ENCODE results near the gene FNIP1. TPM values are rescaled to one million over a fixed set of nuclear protein-coding genes. Genes with fewer than 3 reads are reported as not detected.

The FNIP1 gene
- total and polyA plus RNA-seq, 2 of the 8 experiments (the other 6 are each of a cell fraction or from before 2014, with no cell fraction given): 3.5 to 17.3 TPM

DNA sequence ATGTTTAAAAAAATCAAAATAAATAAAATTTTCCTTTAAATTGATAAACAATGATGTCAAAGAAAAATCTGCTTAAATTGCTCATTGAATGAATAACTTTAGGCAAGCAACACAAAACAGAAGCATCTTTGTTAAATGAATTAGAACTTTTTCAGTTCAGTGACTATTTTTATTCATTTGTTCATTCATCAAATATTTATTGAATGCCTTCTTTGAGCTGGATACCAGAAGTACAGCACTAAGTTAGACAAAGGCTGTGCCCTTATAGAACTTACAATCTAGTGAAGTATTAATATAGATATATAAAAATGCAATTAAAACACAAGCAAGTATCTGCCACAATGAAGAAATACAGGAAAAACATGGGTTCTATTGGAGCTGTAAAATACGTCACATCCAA lies 10.8 kb downstream of the FNIP1 start (continued):
- TF ChIP-seq, protein P1, sequence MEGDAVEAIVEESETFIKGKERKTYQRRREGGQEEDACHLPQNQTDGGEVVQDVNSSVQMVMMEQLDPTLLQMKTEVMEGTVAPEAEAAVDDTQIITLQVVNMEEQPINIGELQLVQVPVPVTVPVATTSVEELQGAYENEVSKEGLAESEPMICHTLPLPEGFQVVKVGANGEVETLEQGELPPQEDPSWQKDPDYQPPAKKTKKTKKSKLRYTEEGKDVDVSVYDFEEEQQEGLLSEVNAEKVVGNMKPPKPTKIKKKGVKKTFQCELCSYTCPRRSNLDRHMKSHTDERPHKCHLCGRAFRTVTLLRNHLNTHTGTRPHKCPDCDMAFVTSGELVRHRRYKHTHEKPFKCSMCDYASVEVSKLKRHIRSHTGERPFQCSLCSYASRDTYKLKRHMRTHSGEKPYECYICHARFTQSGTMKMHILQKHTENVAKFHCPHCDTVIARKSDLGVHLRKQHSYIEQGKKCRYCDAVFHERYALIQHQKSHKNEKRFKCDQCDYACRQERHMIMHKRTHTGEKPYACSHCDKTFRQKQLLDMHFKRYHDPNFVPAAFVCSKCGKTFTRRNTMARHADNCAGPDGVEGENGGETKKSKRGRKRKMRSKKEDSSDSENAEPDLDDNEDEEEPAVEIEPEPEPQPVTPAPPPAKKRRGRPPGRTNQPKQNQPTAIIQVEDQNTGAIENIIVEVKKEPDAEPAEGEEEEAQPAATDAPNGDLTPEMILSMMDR (IDR thresholded peaks at IDR 0.05; ENCODE audit: control extremely low read depth in 1 of 3, insufficient read depth in 1 of 3, low read depth in 1 of 3, low read length in 3 of 3): no peak
- TF ChIP-seq RAD21 (IDR thresholded peaks at IDR 0.05 in 1 of 2, conservative IDR thresholded peaks at IDR 0.05 in 1 of 2; ENCODE audit: low read depth in 2 of 2, low read length in 2 of 2) (no peak), KDM4A (IDR thresholded peaks at IDR 0.05; ENCODE audit: low read depth, low read length, severe bottlenecking) (no peak), CHD2 (IDR thresholded peaks at IDR 0.05; ENCODE audit: low read length) (no peak), SP2 (IDR thresholded peaks at IDR 0.05; ENCODE audit: low read length) (no peak), EP300 (IDR thresholded peaks at IDR 0.05; ENCODE audit: borderline replicate concordance in 1 of 2, low read depth in 2 of 2, low read length in 2 of 2) (no peak), POU5F1 (IDR thresholded peaks at IDR 0.05; ENCODE audit: low read depth, low read length) (no peak), CREB1 (IDR thresholded peaks at IDR 0.05) (no peak)
